ENCODE results near the gene SLC7A6. TPM values are rescaled to one million over a fixed set of nuclear protein-coding genes. Genes with fewer than 3 reads are reported as not detected.
A peak's percentile ranks its signal among the peaks of the same experiment; 100 is the strongest.

The SLC7A6 gene
- total and polyA plus RNA-seq, 10 of the 15 experiments (the other 5 are each of a cell fraction or from before 2014, with no cell fraction given): 8.2 to 60.4 (median 28.6) TPM

DNA sequence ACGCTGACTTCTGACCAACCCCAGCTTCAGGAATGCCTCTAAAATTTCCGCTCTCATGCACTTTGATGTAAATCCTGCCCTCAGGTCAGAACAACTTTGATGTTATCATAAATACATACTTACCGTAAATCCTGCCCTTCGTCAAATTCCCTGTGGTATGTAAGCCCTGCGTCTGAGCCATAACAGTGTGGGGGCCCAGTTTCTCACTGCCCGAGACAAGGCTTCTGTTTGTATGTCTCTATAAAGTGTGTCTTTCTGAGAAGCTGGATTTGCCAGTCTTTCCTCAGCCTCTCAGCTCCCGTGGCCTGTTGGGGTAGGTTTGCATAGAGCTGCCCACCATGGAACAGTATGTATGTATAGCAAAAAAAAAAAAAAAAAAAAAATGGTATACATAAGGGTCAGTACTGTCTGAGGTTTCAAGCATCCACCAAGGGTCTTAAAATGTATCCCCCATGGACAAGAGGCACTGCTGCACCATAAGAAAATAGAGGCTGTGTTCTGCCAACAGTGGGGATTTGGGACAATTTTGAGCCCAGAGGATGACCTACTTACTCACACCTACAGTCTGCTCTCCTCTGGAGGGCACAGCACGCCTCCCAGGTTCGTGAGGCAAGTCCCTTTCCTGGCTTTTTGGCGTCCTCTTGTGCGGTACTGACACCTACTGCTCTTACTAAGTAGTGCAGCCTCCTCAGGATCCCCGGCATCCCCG, 64.0 kb downstream of the SLC7A6 start:
- Histone ChIP-seq H3K4me1 (ENCODE audit: control insufficient read depth, insufficient read depth, low read length) (peaks cover 22% of the 10 kb centered on the region), H3K27me3 (replicated peaks in 1 of 2; ENCODE audit: control insufficient read depth in 2 of 2, insufficient read depth in 2 of 2, low read length in 1 of 2) (no peaks in the 10 kb centered on the region), H3K4me3 (no peak overlapping the region), H3K36me3 (ENCODE audit: control insufficient read depth in 2 of 2, insufficient read depth in 2 of 2, low read length in 1 of 2) (peaks cover 6 to 30% of the 10 kb centered on the region in 2 experiments; a peak in 3 of 4 replicates), H2AFZ (ENCODE audit: control insufficient read depth, low read depth, low read length) (no peak overlapping the region), H3K4me2 (ENCODE audit: control insufficient read depth, insufficient read depth) (no peak overlapping the region; the same call in 1 of the 2 replicates), H3K9ac (ENCODE audit: control insufficient read depth, insufficient read depth, low read length) (no peak overlapping the region), H3K27ac (ENCODE audit: control insufficient read depth, insufficient read depth) (no peak overlapping the region), H4K20me1 (ENCODE audit: control insufficient read depth, insufficient read depth) (no peaks in the 10 kb centered on the region), H3K79me2 (ENCODE audit: control insufficient read depth, insufficient read depth, low read length) (no peaks in the 10 kb centered on the region), H3K9me3 (replicated peaks; ENCODE audit: control insufficient read depth, insufficient read depth, low read length) (no peaks in the 10 kb centered on the region)
- no TSS peak for BruUV-seq (replicated peaks)
- peak; percentile 57 for DNase-seq (ENCODE audit: low read depth, low spot score)
- in situ Hi-C loops (cut with MboI) (loop anchor here (5.0 kb wide), 1 partner anchor 71 kb away; no protein-coding TSS in a partner anchor), intact Hi-C loops (cut with micrococcal nuclease; ENCODE audit: unreplicated experiment) (loop anchor here (1.0 kb wide), 2 partner anchors 67 to 91 kb away; no protein-coding TSS in a partner anchor)
- WGBS (ENCODE audit: insufficient coverage, insufficient replicate concordance, low lambda C conversion rate, missing lambda C conversion rate): 47% methylated on average over 13 of the region's 13 CpGs
- peak; percentile 96 for FAIRE-seq
- RAD21 ChIA-PET (ENCODE audit: unreplicated experiment): interaction anchor here (0.8 to 15.5 kb wide), 20 partner anchors 8 to 256 kb away, joined by 3 to 399 read pairs (median 4); partner anchors contain the start of genes PLA2G15, PRMT7, SLC7A6 and SLC7A6OS
- peak; percentile 98 for ATAC-seq
- CTCF ChIA-PET: interaction anchor here (0.6 to 21.7 kb wide), 31 partner anchors 9 to 495 kb away, joined by 3 to 747 read pairs (median 7); partner anchors contain the start of genes NFATC3, PLA2G15, PRMT7 and SLC7A6
- SMC1A ChIA-PET (ENCODE audit: uncharacterized antibody, unreplicated experiment): interaction anchor here (0.6 to 5.8 kb wide), 29 partner anchors 9 to 305 kb away, joined by 3 to 198 read pairs (median 4); partner anchors contain the start of genes DDX28, DUS2, PLA2G15 and PRMT7
- POLR2A ChIA-PET: interaction anchor here (0.6 to 5.1 kb wide), 16 partner anchors 9 to 808 kb away, joined by 3 to 58 read pairs (median 4); partner anchors contain the start of genes PLA2G15, PRMT7, SLC7A6 and SLC7A6OS
- TF ChIP-seq LARP7 (IDR thresholded peaks at IDR 0.05) (no peak), ZNF384 (IDR thresholded peaks at IDR 0.05; ENCODE audit: borderline replicate concordance, low read depth, low read length) (peak; percentile 21; the same call in 1 of the 2 replicates), IKZF2 (IDR thresholded peaks at IDR 0.05) (peak in 1 of 2 experiments; percentile 34; a peak in 1 of 4 replicates), FOXK2 (IDR thresholded peaks at IDR 0.05) (no peak), MTA3 (IDR thresholded peaks at IDR 0.05; ENCODE audit: borderline replicate concordance, low read length) (no peak), IRF4 (IDR thresholded peaks at IDR 0.05; ENCODE audit: low read depth, low read length) (peak; percentile 73; the same call in 1 of the 2 replicates), YY1 (IDR thresholded peaks at IDR 0.05; ENCODE audit: low read depth, low read length) (peak; percentile 76), STAT1 (conservative IDR thresholded peaks at IDR 0.05) (0 out of 2 replicates have a peak, but pooled peaks have one; percentile 44), SMAD1 (IDR thresholded peaks at IDR 0.05; ENCODE audit: low read depth, partially characterized antibody) (no peak), NBN (IDR thresholded peaks at IDR 0.05) (peak; percentile 45; the same call in 1 of the 2 replicates), IKZF1 (conservative IDR thresholded peaks at IDR 0.05) (peak; percentile 47; the same call in 1 of the 2 replicates), ZNF687 (IDR thresholded peaks at IDR 0.05) (no peak), POU2F2 (IDR thresholded peaks at IDR 0.05; ENCODE audit: borderline replicate concordance, low read depth, low read length) (peak; percentile 46; the same call in 1 of the 3 replicates), RELA (IDR thresholded peaks at IDR 0.05; ENCODE audit: borderline replicate concordance, partially characterized antibody) (peak; percentile 74), RB1 (IDR thresholded peaks at IDR 0.05; ENCODE audit: borderline replicate concordance) (peak; percentile 54; the same call in 1 of the 2 replicates), RAD21 (IDR thresholded peaks at IDR 0.05; ENCODE audit: insufficient read depth, low read depth, low read length) (peak; percentile 98), ZSCAN29 (IDR thresholded peaks at IDR 0.05) (no peak)
- TF ChIP-seq, protein P1, sequence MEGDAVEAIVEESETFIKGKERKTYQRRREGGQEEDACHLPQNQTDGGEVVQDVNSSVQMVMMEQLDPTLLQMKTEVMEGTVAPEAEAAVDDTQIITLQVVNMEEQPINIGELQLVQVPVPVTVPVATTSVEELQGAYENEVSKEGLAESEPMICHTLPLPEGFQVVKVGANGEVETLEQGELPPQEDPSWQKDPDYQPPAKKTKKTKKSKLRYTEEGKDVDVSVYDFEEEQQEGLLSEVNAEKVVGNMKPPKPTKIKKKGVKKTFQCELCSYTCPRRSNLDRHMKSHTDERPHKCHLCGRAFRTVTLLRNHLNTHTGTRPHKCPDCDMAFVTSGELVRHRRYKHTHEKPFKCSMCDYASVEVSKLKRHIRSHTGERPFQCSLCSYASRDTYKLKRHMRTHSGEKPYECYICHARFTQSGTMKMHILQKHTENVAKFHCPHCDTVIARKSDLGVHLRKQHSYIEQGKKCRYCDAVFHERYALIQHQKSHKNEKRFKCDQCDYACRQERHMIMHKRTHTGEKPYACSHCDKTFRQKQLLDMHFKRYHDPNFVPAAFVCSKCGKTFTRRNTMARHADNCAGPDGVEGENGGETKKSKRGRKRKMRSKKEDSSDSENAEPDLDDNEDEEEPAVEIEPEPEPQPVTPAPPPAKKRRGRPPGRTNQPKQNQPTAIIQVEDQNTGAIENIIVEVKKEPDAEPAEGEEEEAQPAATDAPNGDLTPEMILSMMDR (IDR thresholded peaks at IDR 0.05 in 2 of 3, conservative IDR thresholded peaks at IDR 0.05 in 1 of 3; ENCODE audit: control insufficient read depth in 2 of 3, extremely low read depth in 1 of 3, insufficient read depth in 1 of 3, low read depth in 3 of 3, low read length in 3 of 3): peak; percentile 92 to 99 (median 98); a peak in 5 of 6 replicates

Measured in GM12878 (cell line).